SHP77 (cell line): Measurements from ENCODE around the gene STX12.
"Not testable (repeated sequence)": the region's sequence is repeated elsewhere in the genome, so short reads cannot be mapped to it uniquely, and the experiment has no call there.

ENCODE experiments used
- DNase-seq, 2 experiments: peaks; one replicate each; lab custom pipeline; 2025; lab: John Stamatoyannopoulos, UW

The STX12 gene

GRCh38 chr1:27868932-27869718, 96.1 kb downstream of the STX12 start:
- peak in 1 of 2 experiments; percentile 13 for DNase-seq

GRCh38 chr1:27869719-27870085, 96.7 kb downstream of the STX12 start:
- no peak for DNase-seq

- not testable (repeated sequence) for DNase-seq
Measured at GRCh38 chr1:27871076-27871475, 98.1 kb downstream of the STX12 start.

DNA sequence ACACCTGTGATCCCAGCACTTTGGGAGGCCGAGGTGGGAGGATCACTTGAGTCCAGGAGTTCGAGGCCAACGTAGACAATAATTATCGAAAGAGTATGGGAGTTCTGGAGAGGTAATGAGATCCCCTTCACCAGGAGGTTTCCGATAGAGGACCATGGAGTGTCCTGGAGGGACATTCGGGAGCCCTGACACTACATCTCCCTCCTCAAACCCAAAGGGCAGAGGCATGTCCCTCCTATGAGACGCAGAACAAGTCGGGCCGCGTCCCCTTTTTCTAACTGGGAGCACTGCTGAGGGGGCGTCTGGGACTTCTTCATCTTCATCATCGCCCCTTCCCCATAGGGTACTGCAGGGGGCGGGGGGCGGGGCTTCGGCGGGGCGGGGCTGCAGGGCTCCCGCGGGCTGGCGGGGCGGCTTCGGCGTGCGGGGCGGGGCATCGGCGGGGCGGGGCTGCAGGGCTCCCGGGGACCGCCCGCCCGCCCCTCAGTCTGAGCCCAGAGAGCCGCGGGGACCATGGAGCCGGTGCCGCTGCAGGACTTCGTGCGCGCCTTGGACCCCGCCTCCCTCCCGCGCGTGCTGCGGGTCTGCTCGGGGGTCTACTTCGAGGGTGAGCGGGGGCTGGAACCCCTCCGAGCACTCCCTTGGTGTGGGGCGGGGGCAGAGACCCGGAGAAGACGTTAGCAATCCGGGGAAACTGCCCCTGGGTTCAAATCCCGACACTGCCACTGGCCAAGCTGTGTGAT, 99.2 kb downstream of the STX12 start, which contains the start of gene THEMIS2:
THEMIS2 (plus strand) TSS at position 486 of the 743 bp plus-strand sequence; CDS start at position 514, 28 bp downstream.
- peak in 1 of 2 experiments; percentile 29 for DNase-seq

- peak in 1 of 2 experiments; percentile 26 for DNase-seq
Measured at GRCh38 chr1:27872802-27873551, 100.0 kb downstream of the STX12 start.

DNA sequence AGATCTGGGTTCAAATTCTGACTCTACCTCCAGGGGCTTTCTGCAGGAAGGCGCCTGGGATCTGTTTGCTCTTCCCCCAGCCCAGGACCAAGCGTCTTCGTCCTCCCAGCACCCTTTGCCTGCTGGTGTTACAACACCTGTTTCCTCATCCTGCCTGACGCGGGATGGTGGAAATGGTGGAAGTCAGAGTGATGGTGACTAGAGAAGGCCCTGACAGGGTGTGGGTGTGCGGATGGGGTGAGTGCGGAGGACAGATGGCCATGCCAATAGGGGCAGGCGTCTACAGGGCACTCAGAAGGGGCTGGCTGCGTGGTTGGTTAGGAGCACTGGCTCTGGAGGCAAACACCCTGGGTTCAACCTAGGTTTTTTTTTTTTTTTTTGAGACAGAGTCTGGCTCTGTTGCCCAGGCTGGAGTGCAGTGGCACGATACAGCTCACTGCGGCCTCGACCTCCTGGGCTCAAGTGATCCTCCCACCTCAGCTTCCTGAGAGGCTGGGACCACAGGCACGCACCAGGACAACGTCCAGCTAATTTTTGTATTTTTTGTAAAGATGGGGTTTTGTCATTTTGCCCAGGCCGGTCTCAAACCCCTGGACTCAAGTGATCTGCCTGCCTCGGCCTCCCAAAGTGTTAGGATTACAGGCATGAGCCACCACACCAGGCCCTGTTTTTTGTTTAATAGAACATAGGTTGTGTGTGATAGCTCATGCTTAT, 100.8 kb downstream of the STX12 start:
- DNase-seq, result peak in 1 of 2 experiments; percentile 32
